MM.1S (cell line): ENCODE results near the gene NQO2.
"Not testable (repeated sequence)": the region's sequence is repeated elsewhere in the genome, so short reads cannot be mapped to it uniquely, and the experiment has no call there.

Experiments used
- DNase-seq: peaks from one replicate; pipeline ENCODE4 v3.0.0-alpha.2; 2015
- H2AFZ ChIP-seq: fragments of 300-600 bp; sonication (generic); 2 replicates; pipeline ENCODE4 v1.6.0; 2016; ENCODE audit warnings: antibody characterized with exemption, low read length
- H3F3A ChIP-seq: fragments of 300-600 bp; sonication (generic); 2 replicates; pipeline ENCODE4 v1.6.1; 2016; ENCODE audit warnings: mild to moderate bottlenecking, antibody characterized with exemption, low read length, moderate library complexity, mixed read lengths; ENCODE audit not compliant: insufficient read depth
- H3K27ac ChIP-seq: fragments of 300-600 bp; sonication (generic); 2 replicates; pipeline ENCODE4 v1.5.1; 2016; ENCODE audit warnings: mild to moderate bottlenecking, low read length
- H3K27me3 ChIP-seq: fragments of 300-600 bp; sonication (generic); replicated peaks from 2 replicates; pipeline ENCODE4 v1.6.0; 2016; ENCODE audit warnings: low read length; ENCODE audit not compliant: insufficient read depth
- H3K36me3 ChIP-seq: fragments of 300-600 bp; sonication (generic); replicated peaks from 2 replicates; pipeline ENCODE4 v1.6.1; 2016; ENCODE audit warnings: mild to moderate bottlenecking, low read length, mixed read lengths; ENCODE audit not compliant: insufficient read depth
- H3K4me1 ChIP-seq: fragments of 300-600 bp; sonication (generic); 2 replicates; pipeline ENCODE4 v1.6.1; 2016; ENCODE audit warnings: low read length, mixed read lengths
- H3K4me2 ChIP-seq: fragments of 300-600 bp; sonication (generic); 2 replicates; pipeline ENCODE4 v1.6.0; 2016; ENCODE audit warnings: low read depth, low read length
- H3K4me3 ChIP-seq: fragments of 300-600 bp; sonication (generic); 2 replicates; pipeline ENCODE4 v1.5.1; 2016; ENCODE audit warnings: low read length, mixed read lengths
- H3K79me2 ChIP-seq: fragments of 300-600 bp; sonication (generic); 2 replicates; pipeline ENCODE4 v1.6.1; 2016; ENCODE audit warnings: mixed run types, low read length, mixed read lengths
- H3K9ac ChIP-seq: fragments of 300-600 bp; sonication (generic); 2 replicates; pipeline ENCODE4 v1.6.1; 2016; ENCODE audit warnings: low read length, mixed read lengths
- H3K9me2 ChIP-seq: fragments of 300-600 bp; sonication (generic); replicated peaks from 2 replicates; pipeline ENCODE4 v1.6.1; 2016; ENCODE audit warnings: mild to moderate bottlenecking, low read length, mixed read lengths; ENCODE audit not compliant: insufficient read depth
- H3K9me3 ChIP-seq: fragments of 300-600 bp; sonication (generic); replicated peaks from 2 replicates; pipeline ENCODE4 v1.6.1; 2016; ENCODE audit warnings: mild to moderate bottlenecking, low read length, mixed read lengths; ENCODE audit not compliant: insufficient read depth
- H4K20me1 ChIP-seq: fragments of 300-600 bp; sonication (generic); 2 replicates; pipeline ENCODE4 v1.6.1; 2016; ENCODE audit warnings: mild to moderate bottlenecking, low read length, moderate library complexity, mixed read lengths; ENCODE audit not compliant: insufficient read depth
- CTCF ChIP-seq: fragments of 300-600 bp; sonication (generic); IDR thresholded peaks from 2 replicates; pipeline ENCODE4 v1.5.1; 2016; ENCODE audit warnings: antibody characterized with exemption, low read length, mixed read lengths
- EZH2 ChIP-seq: fragments of 300-600 bp; sonication (generic); optimal IDR thresholded peaks from 2 replicates; pipeline ENCODE3; 2017; ENCODE audit warnings: low read depth, mild to moderate bottlenecking, antibody characterized with exemption, low read length, mixed read lengths
- EZH2phosphoT487 ChIP-seq: fragments of 300-600 bp; sonication (generic); IDR thresholded peaks from 2 replicates; pipeline ENCODE4 v1.6.1; 2018; ENCODE audit warnings: antibody characterized with exemption, low read length

Gene NQO2

GRCh38 chr6:3001146-3001772, 1.6 kb downstream of the NQO2 start:
- TF ChIP-seq EZH2phosphoT487 (no peak), CTCF (no peak)
- Histone ChIP-seq H3K27me3 (no peaks in the 10 kb centered on the region), H3K9me2 (no peaks in the 10 kb centered on the region), H3K4me1 (peaks cover 10% of the 10 kb centered on the region; the same call in 1 of the 2 replicates), H2AFZ (no peak overlapping the region), H3K36me3 (no peaks in the 10 kb centered on the region), H3K79me2 (0 out of 2 replicates have a peak, but pooled peaks cover 5% of the 10 kb centered on the region), H3K9ac (no peak overlapping the region), H3K4me3 (no peak overlapping the region), H3K4me2 (no peak overlapping the region), H3K27ac (no peak overlapping the region), H3K9me3 (no peaks in the 10 kb centered on the region), H4K20me1 (no peaks in the 10 kb centered on the region), H3F3A (0 out of 2 replicates have a peak, but pooled peaks cover 5% of the 10 kb centered on the region)
- DNase-seq = no peak

GRCh38 chr6:3001773-3002293, 2.1 kb downstream of the NQO2 start:
- no peaks in the 10 kb centered on the region for H4K20me1 ChIP-seq
- no peaks in the 10 kb centered on the region for H3K9me3 ChIP-seq
- 0 out of 2 replicates have a peak, but pooled peaks cover 5% of the 10 kb centered on the region for H3F3A ChIP-seq
- peaks cover 10% of the 10 kb centered on the region; the same call in 1 of the 2 replicates for H3K4me1 ChIP-seq
- H3K4me3 ChIP-seq = no peak overlapping the region
- H3K27me3 ChIP-seq = no peaks in the 10 kb centered on the region
- no peak overlapping the region for H3K27ac ChIP-seq
- no peak overlapping the region for H2AFZ ChIP-seq
- no peak overlapping the region for H3K9ac ChIP-seq
- no peaks in the 10 kb centered on the region for H3K36me3 ChIP-seq
- H3K4me2 ChIP-seq = no peak overlapping the region
- H3K79me2 ChIP-seq = 0 out of 2 replicates have a peak, but pooled peaks cover 5% of the 10 kb centered on the region
- DNase-seq = peak; percentile 86
- TF ChIP-seq CTCF (peak; percentile 68), EZH2 (no peak), EZH2phosphoT487 (no peak)
- no peaks in the 10 kb centered on the region for H3K9me2 ChIP-seq

GRCh38 chr6:3003226-3003625, 3.5 kb downstream of the NQO2 start:
- peaks cover 10% of the 10 kb centered on the region; the same call in 1 of the 2 replicates for H3K4me1 ChIP-seq
- not testable (repeated sequence) for H3K9me2 ChIP-seq, H3K9ac ChIP-seq, DNase-seq, H3K36me3 ChIP-seq, H3K27me3 ChIP-seq, H3K9me3 ChIP-seq, H3K4me2 ChIP-seq, H4K20me1 ChIP-seq, H3F3A ChIP-seq, H3K79me2 ChIP-seq, H3K4me3 ChIP-seq, H2AFZ ChIP-seq, H3K27ac ChIP-seq

GRCh38 chr6:3005077-3005476, 5.4 kb downstream of the NQO2 start:
- no peak for DNase-seq
- H3K9me2 ChIP-seq = no peaks in the 10 kb centered on the region
- no peak overlapping the region for H3K4me2 ChIP-seq
- 0 out of 2 replicates have a peak, but pooled peaks cover 5% of the 10 kb centered on the region for H3F3A ChIP-seq
- no peak overlapping the region for H3K9ac ChIP-seq
- TF ChIP-seq CTCF (no peak), EZH2 (no peak), EZH2phosphoT487 (no peak)
- H3K9me3 ChIP-seq = no peaks in the 10 kb centered on the region
- H3K27me3 ChIP-seq = no peaks in the 10 kb centered on the region
- no peaks in the 10 kb centered on the region for H3K36me3 ChIP-seq
- no peak overlapping the region for H3K27ac ChIP-seq
- H2AFZ ChIP-seq = no peak overlapping the region
- H4K20me1 ChIP-seq = no peaks in the 10 kb centered on the region
- peaks cover 7% of the 10 kb centered on the region; the same call in 1 of the 2 replicates for H3K4me1 ChIP-seq
- 0 out of 2 replicates have a peak, but pooled peaks cover 3% of the 10 kb centered on the region for H3K79me2 ChIP-seq
- no peak overlapping the region for H3K4me3 ChIP-seq
